HEK293 (cell line): Measurements from ENCODE around the gene UGT1A6.

Experiments used
- CTCF ChIA-PET: fragments of 350-600 bp; formaldehyde crosslinking; extraction: SDS; loops from one replicate; lab custom pipeline; 2021; ENCODE audit warnings: antibody characterized with exemption; lab: Yijun Ruan, JAX
- POLR2A ChIA-PET: fragments of 300-600 bp; formaldehyde crosslinking; extraction: SDS; loops from one replicate; lab custom pipeline; 2020; ENCODE audit warnings: antibody characterized with exemption, inconsistent platforms; lab: Yijun Ruan, JAX
- H3K27ac ChIP-seq: fragments of 200-500 bp; sonication (Bioruptor generic); 2 replicates; pipeline ENCODE4 v1.5.1; 2014; ENCODE audit warnings: low read depth, low read length, control low read depth, inconsistent platforms; ENCODE audit errors: extremely low read depth
- H3K36me3 ChIP-seq, 2 experiments: fragments of 200-500 bp in 1 of 2; sonication (Bioruptor generic) in 1 of 2; 1 replicate in 1 of 2; 2 replicates in 1 of 2; pipeline ENCODE4 v1.5.1; 2014 to 2017; ENCODE audit warnings: inconsistent platforms in 2 of 2, low read length in 2 of 2; ENCODE audit not compliant: control insufficient read depth in 2 of 2, insufficient read depth in 1 of 2
- H3K4me1 ChIP-seq: fragments of 200-500 bp; sonication (Bioruptor generic); 2 replicates; pipeline ENCODE4 v1.5.1; 2014; ENCODE audit warnings: mild to moderate bottlenecking, low read length, inconsistent platforms; ENCODE audit not compliant: control insufficient read depth, insufficient read depth
- H3K4me3 ChIP-seq: 2 replicates; pipeline ENCODE4 v1.5.1; 2011; ENCODE audit warnings: low read depth, mild to moderate bottlenecking, control low read depth, low read length, moderate library complexity
- H3K9me3 ChIP-seq: fragments of 200-500 bp; sonication (Bioruptor generic); 2 replicates; pipeline ENCODE4 v1.5.1; 2014; ENCODE audit warnings: low read depth, low read length, inconsistent platforms; ENCODE audit not compliant: control insufficient read depth, insufficient read depth
- KLF8 ChIP-seq: fragments of 450-650 bp; formaldehyde crosslinking; IDR thresholded peaks from 2 replicates; pipeline ENCODE4 v1.5.1; 2016; ENCODE audit warnings: missing biosample characterization, missing genetic modification characterization
- ZNF10 ChIP-seq: fragments of 450-650 bp; formaldehyde crosslinking; IDR thresholded peaks from 2 replicates; pipeline ENCODE4 v1.5.1; 2017; ENCODE audit warnings: missing biosample characterization, missing genetic modification characterization
- ZNF112 ChIP-seq: fragments of 450-650 bp; formaldehyde crosslinking; IDR thresholded peaks from 2 replicates; pipeline ENCODE4 v1.5.0; 2017; ENCODE audit warnings: missing biosample characterization, missing genetic modification characterization
- ZNF16 ChIP-seq: fragments of 450-650 bp; formaldehyde crosslinking; IDR thresholded peaks from 2 replicates; pipeline ENCODE4 v1.5.1; 2016; ENCODE audit warnings: low read depth, missing biosample characterization, missing genetic modification characterization
- ZNF175 ChIP-seq: fragments of 450-650 bp; formaldehyde crosslinking; IDR thresholded peaks from 2 replicates; pipeline ENCODE4 v1.5.1; 2016; ENCODE audit warnings: missing biosample characterization, missing genetic modification characterization
- ZNF19 ChIP-seq: fragments of 450-650 bp; formaldehyde crosslinking; IDR thresholded peaks from 2 replicates; pipeline ENCODE4; 2016; ENCODE audit warnings: missing biosample characterization, missing genetic modification characterization, low read depth
- ZNF2 ChIP-seq: fragments of 450-650 bp; formaldehyde crosslinking; IDR thresholded peaks from 2 replicates; pipeline ENCODE4 v1.5.1; 2016; ENCODE audit warnings: missing biosample characterization, missing genetic modification characterization
- ZNF211 ChIP-seq: fragments of 450-650 bp; formaldehyde crosslinking; IDR thresholded peaks from 2 replicates; pipeline ENCODE4 v1.5.1; 2016; ENCODE audit warnings: low read depth, missing biosample characterization, missing genetic modification characterization
- ZNF239 ChIP-seq: fragments of 450-650 bp; formaldehyde crosslinking; IDR thresholded peaks from 2 replicates; pipeline ENCODE4 v1.5.1; 2016; ENCODE audit warnings: missing biosample characterization, missing genetic modification characterization
- ZNF302 ChIP-seq: fragments of 450-650 bp; formaldehyde crosslinking; IDR thresholded peaks from 2 replicates; pipeline ENCODE4 v1.5.1; 2016; ENCODE audit warnings: missing biosample characterization, missing genetic modification characterization, low read depth
- ZNF350 ChIP-seq: fragments of 450-650 bp; formaldehyde crosslinking; IDR thresholded peaks from 2 replicates; pipeline ENCODE4 v1.5.0; 2017; ENCODE audit warnings: missing biosample characterization, mild to moderate bottlenecking, missing genetic modification characterization
- ZNF549 ChIP-seq: fragments of 450-650 bp; IDR thresholded peaks from 2 replicates; pipeline ENCODE4 v1.5.1; 2018; ENCODE audit warnings: missing biosample characterization, missing genetic modification characterization, mild to moderate bottlenecking, inconsistent platforms, moderate library complexity
- ZNF623 ChIP-seq: fragments of 450-650 bp; formaldehyde crosslinking; IDR thresholded peaks from 2 replicates; pipeline ENCODE4 v1.5.1; 2016; ENCODE audit warnings: missing biosample characterization, missing genetic modification characterization
- ZNF776 ChIP-seq: fragments of 450-650 bp; formaldehyde crosslinking; IDR thresholded peaks from 2 replicates; pipeline ENCODE4 v1.5.0; 2017; ENCODE audit warnings: missing biosample characterization, missing genetic modification characterization, borderline replicate concordance
- ZSCAN16 ChIP-seq: fragments of 450-650 bp; formaldehyde crosslinking; IDR thresholded peaks from 2 replicates; pipeline ENCODE4 v1.5.1; 2016; ENCODE audit warnings: missing biosample characterization, missing genetic modification characterization
- ZSCAN23 ChIP-seq: fragments of 450-650 bp; formaldehyde crosslinking; IDR thresholded peaks from 2 replicates; pipeline ENCODE4 v1.5.1; 2016; ENCODE audit warnings: missing biosample characterization, missing genetic modification characterization
- TF ChIP-seq, protein P1 (sequence below): fragments of 450-650 bp; formaldehyde crosslinking; IDR thresholded peaks from 2 replicates; pipeline ENCODE4 v1.5.1; 2016; ENCODE audit warnings: missing biosample characterization, missing genetic modification characterization, borderline replicate concordance
- TF ChIP-seq, protein P2 (sequence below): fragments of 450-650 bp; formaldehyde crosslinking; IDR thresholded peaks from 2 replicates; pipeline ENCODE4 v1.5.1; 2016; ENCODE audit warnings: missing biosample characterization, missing genetic modification characterization
- TF ChIP-seq, protein P3 (sequence below): fragments of 450-650 bp; formaldehyde crosslinking; IDR thresholded peaks from 2 replicates; pipeline ENCODE4 v1.5.1; 2017; ENCODE audit warnings: missing biosample characterization, missing genetic modification characterization
- TF ChIP-seq, protein P4 (sequence below): fragments of 450-650 bp; formaldehyde crosslinking; IDR thresholded peaks from 2 replicates; pipeline ENCODE4 v1.5.1; 2016; ENCODE audit warnings: missing biosample characterization, missing genetic modification characterization

UGT1A6 gene

DNA sequence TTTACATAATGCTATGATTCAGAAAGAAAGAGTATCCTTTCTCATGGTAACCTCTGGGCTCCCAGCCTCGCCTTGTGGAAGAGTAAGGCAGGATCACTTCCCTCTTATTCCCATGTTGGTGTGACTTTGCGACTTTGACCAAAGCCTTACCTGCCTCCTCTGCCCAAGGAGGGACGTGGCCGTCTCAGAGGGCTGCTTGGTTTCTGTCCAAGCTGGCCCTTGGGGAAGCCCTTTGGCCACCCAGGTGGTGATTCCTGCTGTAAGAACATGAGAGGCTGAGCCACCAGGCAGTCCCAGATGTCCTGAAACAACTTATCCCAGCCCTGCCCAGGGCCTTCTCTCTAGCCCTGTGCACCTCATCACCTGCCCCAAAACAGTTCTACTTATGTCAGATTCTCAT is 6.0 kb downstream of the UGT1A6 start:
- H3K36me3 ChIP-seq = no peaks in the 10 kb centered on the region
- ChIA-PET CTCF (interaction anchor here (1.2 kb wide), 1 partner anchor 12 kb away, joined by 5 read pairs; no protein-coding TSS in a partner anchor), POLR2A (no interaction called here)
- 0 out of 2 replicates have a peak, but pooled peaks cover 2% of the 10 kb centered on the region for H3K4me1 ChIP-seq
- H3K27ac ChIP-seq = no peak overlapping the region
- H3K9me3 ChIP-seq = no peaks in the 10 kb centered on the region
- no peak for TF ChIP-seq ZNF16 (tag by site-specific recombination)
- no peak for TF ChIP-seq ZSCAN23 (tag by site-specific recombination)
- TF ChIP-seq ZNF112 (tag by site-specific recombination) = no peak
- no peak for TF ChIP-seq ZNF776 (tag by site-specific recombination)
- TF ChIP-seq ZNF211 (tag by site-specific recombination) = no peak
- TF ChIP-seq ZSCAN16 (tag by site-specific recombination) = no peak
- no peak for TF ChIP-seq ZNF239 (tag by site-specific recombination)
- no peak for TF ChIP-seq KLF8 (tag by site-specific recombination)
- TF ChIP-seq ZNF10 (tag by site-specific recombination) = no peak
- TF ChIP-seq, protein P1, sequence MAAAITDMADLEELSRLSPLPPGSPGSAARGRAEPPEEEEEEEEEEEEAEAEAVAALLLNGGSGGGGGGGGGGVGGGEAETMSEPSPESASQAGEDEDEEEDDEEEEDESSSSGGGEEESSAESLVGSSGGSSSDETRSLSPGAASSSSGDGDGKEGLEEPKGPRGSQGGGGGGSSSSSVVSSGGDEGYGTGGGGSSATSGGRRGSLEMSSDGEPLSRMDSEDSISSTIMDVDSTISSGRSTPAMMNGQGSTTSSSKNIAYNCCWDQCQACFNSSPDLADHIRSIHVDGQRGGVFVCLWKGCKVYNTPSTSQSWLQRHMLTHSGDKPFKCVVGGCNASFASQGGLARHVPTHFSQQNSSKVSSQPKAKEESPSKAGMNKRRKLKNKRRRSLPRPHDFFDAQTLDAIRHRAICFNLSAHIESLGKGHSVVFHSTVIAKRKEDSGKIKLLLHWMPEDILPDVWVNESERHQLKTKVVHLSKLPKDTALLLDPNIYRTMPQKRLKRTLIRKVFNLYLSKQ (tag by site-specific recombination) = no peak
- TF ChIP-seq, protein P2, sequence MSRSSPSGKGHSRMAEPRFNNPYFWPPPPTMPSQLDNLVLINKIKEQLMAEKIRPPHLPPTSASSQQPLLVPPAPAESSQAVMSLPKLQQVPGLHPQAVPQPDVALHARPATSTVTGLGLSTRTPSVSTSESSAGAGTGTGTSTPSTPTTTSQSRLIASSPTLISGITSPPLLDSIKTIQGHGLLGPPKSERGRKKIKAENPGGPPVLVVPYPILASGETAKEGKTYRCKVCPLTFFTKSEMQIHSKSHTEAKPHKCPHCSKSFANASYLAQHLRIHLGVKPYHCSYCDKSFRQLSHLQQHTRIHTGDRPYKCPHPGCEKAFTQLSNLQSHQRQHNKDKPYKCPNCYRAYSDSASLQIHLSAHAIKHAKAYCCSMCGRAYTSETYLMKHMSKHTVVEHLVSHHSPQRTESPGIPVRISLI (tag by site-specific recombination) = no peak
- no peak for TF ChIP-seq ZNF623 (tag by site-specific recombination)
- H3K4me3 ChIP-seq = no peak overlapping the region

DNA sequence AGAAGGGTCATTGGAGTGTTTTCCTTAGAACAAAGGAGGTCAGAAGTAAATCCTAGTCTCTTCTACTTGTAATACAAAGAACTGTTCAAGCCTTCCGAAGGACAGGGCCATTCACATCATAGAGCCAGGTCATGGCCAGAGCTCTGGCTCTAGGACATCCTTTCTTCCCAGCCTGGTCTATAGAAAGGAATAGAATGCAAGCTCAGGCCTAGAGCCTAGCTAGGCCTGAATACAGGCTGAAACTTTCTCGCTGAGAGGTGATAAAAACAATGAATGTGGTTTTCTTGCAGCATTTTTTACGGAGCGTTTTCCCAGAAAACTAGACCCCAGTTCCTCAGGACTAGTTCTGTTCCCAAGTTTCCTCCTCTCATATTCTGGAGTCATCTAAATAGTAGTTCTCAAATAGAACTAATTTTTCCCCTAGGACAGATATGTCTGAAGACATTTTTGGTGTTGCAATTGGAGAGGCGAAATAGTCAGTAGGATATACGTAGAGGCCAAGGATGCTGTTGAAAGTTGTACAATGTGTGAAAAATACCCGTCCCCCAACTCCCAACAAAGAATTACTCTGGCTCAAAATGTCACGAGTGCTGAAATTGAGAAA is 6.8 kb downstream of the UGT1A6 start:
- no peak overlapping the region for H3K27ac ChIP-seq

More for the DNA sequence above, 6.8 kb downstream of the UGT1A6 start:
- ChIA-PET POLR2A (no interaction called here), CTCF (interaction anchor here (1.2 kb wide), 1 partner anchor 12 kb away, joined by 5 read pairs; no protein-coding TSS in a partner anchor)
- no peaks in the 10 kb centered on the region for H3K9me3 ChIP-seq
- no peaks in the 10 kb centered on the region for H3K36me3 ChIP-seq
- H3K4me1 ChIP-seq = 0 out of 2 replicates have a peak, but pooled peaks cover 2% of the 10 kb centered on the region
- TF ChIP-seq ZNF350 (tag by site-specific recombination) (no peak), ZNF2 (tag by site-specific recombination) (no peak), ZNF175 (tag by site-specific recombination) (no peak), ZNF19 (tag by site-specific recombination) (no peak), ZNF549 (tag by site-specific recombination) (no peak), ZNF302 (tag by site-specific recombination) (no peak)
- TF ChIP-seq, protein P3, sequence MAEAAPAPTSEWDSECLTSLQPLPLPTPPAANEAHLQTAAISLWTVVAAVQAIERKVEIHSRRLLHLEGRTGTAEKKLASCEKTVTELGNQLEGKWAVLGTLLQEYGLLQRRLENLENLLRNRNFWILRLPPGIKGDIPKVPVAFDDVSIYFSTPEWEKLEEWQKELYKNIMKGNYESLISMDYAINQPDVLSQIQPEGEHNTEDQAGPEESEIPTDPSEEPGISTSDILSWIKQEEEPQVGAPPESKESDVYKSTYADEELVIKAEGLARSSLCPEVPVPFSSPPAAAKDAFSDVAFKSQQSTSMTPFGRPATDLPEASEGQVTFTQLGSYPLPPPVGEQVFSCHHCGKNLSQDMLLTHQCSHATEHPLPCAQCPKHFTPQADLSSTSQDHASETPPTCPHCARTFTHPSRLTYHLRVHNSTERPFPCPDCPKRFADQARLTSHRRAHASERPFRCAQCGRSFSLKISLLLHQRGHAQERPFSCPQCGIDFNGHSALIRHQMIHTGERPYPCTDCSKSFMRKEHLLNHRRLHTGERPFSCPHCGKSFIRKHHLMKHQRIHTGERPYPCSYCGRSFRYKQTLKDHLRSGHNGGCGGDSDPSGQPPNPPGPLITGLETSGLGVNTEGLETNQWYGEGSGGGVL (tag by site-specific recombination) = no peak
- TF ChIP-seq, protein P4, sequence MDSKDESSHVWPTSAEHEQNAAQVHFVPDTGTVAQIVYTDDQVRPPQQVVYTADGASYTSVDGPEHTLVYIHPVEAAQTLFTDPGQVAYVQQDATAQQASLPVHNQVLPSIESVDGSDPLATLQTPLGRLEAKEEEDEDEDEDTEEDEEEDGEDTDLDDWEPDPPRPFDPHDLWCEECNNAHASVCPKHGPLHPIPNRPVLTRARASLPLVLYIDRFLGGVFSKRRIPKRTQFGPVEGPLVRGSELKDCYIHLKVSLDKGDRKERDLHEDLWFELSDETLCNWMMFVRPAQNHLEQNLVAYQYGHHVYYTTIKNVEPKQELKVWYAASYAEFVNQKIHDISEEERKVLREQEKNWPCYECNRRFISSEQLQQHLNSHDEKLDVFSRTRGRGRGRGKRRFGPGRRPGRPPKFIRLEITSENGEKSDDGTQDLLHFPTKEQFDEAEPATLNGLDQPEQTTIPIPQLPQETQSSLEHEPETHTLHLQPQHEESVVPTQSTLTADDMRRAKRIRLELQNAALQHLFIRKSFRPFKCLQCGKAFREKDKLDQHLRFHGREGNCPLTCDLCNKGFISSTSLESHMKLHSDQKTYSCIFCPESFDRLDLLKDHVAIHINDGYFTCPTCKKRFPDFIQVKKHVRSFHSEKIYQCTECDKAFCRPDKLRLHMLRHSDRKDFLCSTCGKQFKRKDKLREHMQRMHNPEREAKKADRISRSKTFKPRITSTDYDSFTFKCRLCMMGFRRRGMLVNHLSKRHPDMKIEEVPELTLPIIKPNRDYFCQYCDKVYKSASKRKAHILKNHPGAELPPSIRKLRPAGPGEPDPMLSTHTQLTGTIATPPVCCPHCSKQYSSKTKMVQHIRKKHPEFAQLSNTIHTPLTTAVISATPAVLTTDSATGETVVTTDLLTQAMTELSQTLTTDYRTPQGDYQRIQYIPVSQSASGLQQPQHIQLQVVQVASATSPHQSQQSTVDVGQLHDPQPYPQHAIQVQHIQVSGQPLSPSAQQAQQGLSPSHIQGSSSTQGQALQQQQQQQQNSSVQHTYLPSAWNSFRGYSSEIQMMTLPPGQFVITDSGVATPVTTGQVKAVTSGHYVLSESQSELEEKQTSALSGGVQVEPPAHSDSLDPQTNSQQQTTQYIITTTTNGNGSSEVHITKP (tag by site-specific recombination) = no peak
- H3K4me3 ChIP-seq = no peak overlapping the region
